H1 (cell line): ENCODE data around the gene FNIP2. TPM values are rescaled to one million over a fixed set of nuclear protein-coding genes. Genes with fewer than 3 reads are reported as not detected.

Experiments
- CTCF ChIA-PET: fragments of 300-600 bp; sonication (Branson Sonifier 250); formaldehyde crosslinking; loops from one replicate; lab custom pipeline; 2021; ENCODE audit not compliant: partially characterized antibody; lab: Charles Lee
- POLR2A ChIA-PET: fragments of 300-600 bp; sonication (Branson Sonifier 250); formaldehyde crosslinking; loops from one replicate; lab custom pipeline; 2021; ENCODE audit warnings: inconsistent platforms; ENCODE audit not compliant: partially characterized antibody; lab: Charles Lee
- DNase-seq, 2 experiments: peaks; one replicate each; pipeline versions ENCODE4 v3.0.0 to v3.0.0-alpha.2; 2010 to 2022; ENCODE audit warnings: low spot score in 2 of 2, low read depth in 1 of 2, mixed read lengths in 1 of 2
- FAIRE-seq: peaks from 2 replicates; lab custom pipeline; 2011; peaks lifted over from hg19 to GRCh38; lab: Jason Lieb, UNC
- H2AFZ ChIP-seq: 2 replicates; pipeline ENCODE4 v1.8.1; 2012; ENCODE audit warnings: low read length, inconsistent platforms
- H2AK5ac ChIP-seq: 2 replicates; pipeline ENCODE4 v1.6.1; 2013; ENCODE audit warnings: low read depth, low read length
- H2BK120ac ChIP-seq: replicated peaks from 2 replicates; pipeline ENCODE3; 2013; ENCODE audit warnings: low read depth, low read length, inconsistent platforms
- H2BK12ac ChIP-seq: 2 replicates; pipeline ENCODE4 v1.6.1; 2013; ENCODE audit warnings: low read depth, low read length
- H2BK15ac ChIP-seq: 2 replicates; pipeline ENCODE4 v1.6.1; 2013; ENCODE audit warnings: low read length
- H2BK20ac ChIP-seq: 2 replicates; pipeline ENCODE4 v1.6.1; 2013; ENCODE audit warnings: low read length
- H2BK5ac ChIP-seq: 2 replicates; pipeline ENCODE4 v1.6.1; 2013; ENCODE audit warnings: low read depth, low read length
- H3K14ac ChIP-seq: 2 replicates; pipeline ENCODE4 v1.6.1; 2013; ENCODE audit warnings: inconsistent platforms; ENCODE audit not compliant: insufficient read length
- H3K18ac ChIP-seq: 2 replicates; pipeline ENCODE4 v1.6.1; 2013; ENCODE audit warnings: low read length; ENCODE audit errors: extremely low read depth
- H3K23ac ChIP-seq: 2 replicates; pipeline ENCODE4 v1.6.1; 2013; ENCODE audit warnings: inconsistent platforms; ENCODE audit not compliant: insufficient read length
- H3K23me2 ChIP-seq: 2 replicates; pipeline ENCODE4 v1.6.1; 2013; ENCODE audit warnings: low read depth, low read length
- H3K27ac ChIP-seq: 2 replicates; pipeline ENCODE4 v1.6.1; 2011; ENCODE audit warnings: low read depth, low read length, inconsistent platforms
- H3K27me3 ChIP-seq, 4 experiments: replicated peaks in 1 of 4; 1 replicate in 1 of 4; 2 replicates in 3 of 4; pipeline versions ENCODE4 v1.6.1 to v1.8.1; 2011 to 2013; ENCODE audit warnings: low read length in 3 of 4, mild to moderate bottlenecking in 3 of 4, inconsistent platforms in 2 of 4, mixed read lengths in 2 of 4, moderate library complexity in 1 of 4; ENCODE audit not compliant: control insufficient read depth in 3 of 4, insufficient read depth in 3 of 4; ENCODE audit errors: extremely low read depth in 1 of 4
- H3K36me3 ChIP-seq, 4 experiments: 2 replicates each; pipeline versions ENCODE4 v1.6.1 to v1.8.1; 2011 to 2013; ENCODE audit warnings: mild to moderate bottlenecking in 4 of 4, low read length in 3 of 4, moderate library complexity in 2 of 4, control low read depth in 1 of 4, inconsistent platforms in 1 of 4; ENCODE audit not compliant: insufficient read depth in 4 of 4, control insufficient read depth in 2 of 4
- H3K4ac ChIP-seq: replicated peaks from 2 replicates; pipeline ENCODE3; 2013; ENCODE audit warnings: low read length, low read depth, mixed read lengths, inconsistent platforms; ENCODE audit not compliant: insufficient read length
- H3K4me1 ChIP-seq, 4 experiments: replicated peaks in 1 of 4; 1 replicate in 1 of 4; 2 replicates in 3 of 4; pipeline versions ENCODE4 v1.6.1 to v1.8.1; 2011 to 2013; ENCODE audit warnings: low read length in 3 of 4, inconsistent platforms in 2 of 4, mixed read lengths in 1 of 4; ENCODE audit not compliant: insufficient read depth in 4 of 4, control insufficient read depth in 3 of 4
- H3K4me2 ChIP-seq, 2 experiments: 2 replicates each; pipeline versions ENCODE4 v1.6.1 to v1.8.1; 2011 to 2013; ENCODE audit warnings: low read depth in 2 of 2, low read length in 2 of 2, control low read depth in 1 of 2, inconsistent platforms in 1 of 2, mild to moderate bottlenecking in 1 of 2; ENCODE audit not compliant: insufficient read depth in 1 of 2
- H3K4me3 ChIP-seq, 4 experiments: fragments of 200-600, 300-600 bp in 1 of 4; sonication (generic), shearing (Covaris generic), sonication (Bioruptor Twin) in 1 of 4; 2 replicates each; pipeline versions ENCODE4 v1.5.1 to v1.8.1; 2011 to 2016; ENCODE audit warnings: low read length in 4 of 4, low read depth in 3 of 4, control low read depth in 2 of 4, inconsistent platforms in 2 of 4, mild to moderate bottlenecking in 2 of 4, mixed read lengths in 1 of 4, moderate library complexity in 1 of 4; ENCODE audit not compliant: insufficient read depth in 2 of 4; ENCODE audit errors: extremely low read depth in 1 of 4
- H3K56ac ChIP-seq: replicated peaks from 2 replicates; pipeline ENCODE3; 2013; ENCODE audit warnings: low read depth, mild to moderate bottlenecking, mixed read lengths, low read length, inconsistent platforms; ENCODE audit not compliant: insufficient read length
- H3K79me1 ChIP-seq: 2 replicates; pipeline ENCODE4 v1.6.1; 2013; ENCODE audit warnings: low read depth, low read length, control low read depth
- H3K79me2 ChIP-seq, 2 experiments: 2 replicates each; pipeline versions ENCODE4 v1.6.1 to v1.8.1; 2012 to 2013; ENCODE audit warnings: low read length in 2 of 2, mild to moderate bottlenecking in 2 of 2, inconsistent platforms in 1 of 2; ENCODE audit not compliant: insufficient read depth in 2 of 2, control insufficient read depth in 1 of 2
- H3K9ac ChIP-seq, 4 experiments: replicated peaks in 1 of 4; 1 replicate in 1 of 4; 2 replicates in 3 of 4; pipeline versions ENCODE4 v1.6.1 to v1.8.1; 2011 to 2013; ENCODE audit warnings: low read depth in 3 of 4, low read length in 3 of 4, control low read depth in 2 of 4, mild to moderate bottlenecking in 2 of 4, moderate library complexity in 2 of 4, inconsistent platforms in 1 of 4; ENCODE audit errors: extremely low read depth in 1 of 4
- H3K9me3 ChIP-seq, 2 experiments: 2 replicates each; pipeline versions ENCODE4 v1.6.1 to v1.8.1; 2012 to 2013; ENCODE audit warnings: mild to moderate bottlenecking in 2 of 2, moderate library complexity in 2 of 2, control low read depth in 1 of 2, inconsistent platforms in 1 of 2, low read depth in 1 of 2, low read length in 1 of 2, mixed read lengths in 1 of 2; ENCODE audit not compliant: insufficient read depth in 2 of 2
- H4K20me1 ChIP-seq, 2 experiments: replicated peaks in 1 of 2; 2 replicates each; pipeline versions ENCODE3 to v1.8.1; 2011 to 2013; ENCODE audit warnings: inconsistent platforms in 2 of 2, low read length in 2 of 2, mild to moderate bottlenecking in 1 of 2; ENCODE audit not compliant: insufficient read depth in 2 of 2, control insufficient read depth in 1 of 2
- H4K5ac ChIP-seq: 2 replicates; pipeline ENCODE4 v1.6.1; 2013; ENCODE audit warnings: low read length, low read depth, mixed read lengths, inconsistent platforms; ENCODE audit not compliant: insufficient read length
- H4K8ac ChIP-seq: 2 replicates; pipeline ENCODE4 v1.8.0; 2013; ENCODE audit warnings: mild to moderate bottlenecking, moderate library complexity, low read length, inconsistent platforms; ENCODE audit not compliant: insufficient read depth; ENCODE audit errors: extremely low read depth
- H4K91ac ChIP-seq: replicated peaks from 2 replicates; pipeline ENCODE3; 2013; ENCODE audit warnings: low read length, mixed read lengths, inconsistent platforms; ENCODE audit not compliant: insufficient read length
- CBX5 ChIP-seq: fragments of 300-800, 300-1000 bp; sonication (generic); IDR thresholded peaks from 2 replicates; pipeline ENCODE4 v1.7.1; 2016; ENCODE audit warnings: antibody characterized with exemption, low read length, low read depth
- CEBPB ChIP-seq: IDR thresholded peaks from 2 replicates; pipeline ENCODE4 v1.6.1; 2012; ENCODE audit warnings: low read depth, low read length
- EZH2 ChIP-seq: fragments of 200-600 bp; sonication (generic); IDR thresholded peaks from 2 replicates; pipeline ENCODE4 v1.7.1; 2012; ENCODE audit warnings: low read depth, mild to moderate bottlenecking, moderate library complexity, low read length, inconsistent platforms; ENCODE audit not compliant: severe bottlenecking
- KDM4A ChIP-seq: IDR thresholded peaks from one replicate; pipeline ENCODE4 v1.7.1; 2012; ENCODE audit warnings: low read depth, mild to moderate bottlenecking, moderate library complexity, low read length, inconsistent platforms; ENCODE audit not compliant: severe bottlenecking
- POLR2AphosphoS5 ChIP-seq: IDR thresholded peaks from 2 replicates; pipeline ENCODE4 v1.6.1; 2011; ENCODE audit warnings: low read depth, low read length
- SIN3A ChIP-seq, 2 experiments: IDR thresholded peaks in 1 of 2; conservative IDR thresholded peaks in 1 of 2; 2 replicates each; pipeline ENCODE4 v1.6.1; 2011 to 2012; ENCODE audit warnings: low read length in 2 of 2, improper control_type of control experiment in 1 of 2, low read depth in 1 of 2, mild to moderate bottlenecking in 1 of 2
- TEAD4 ChIP-seq: IDR thresholded peaks from 2 replicates; pipeline ENCODE4 v1.6.1; 2012; ENCODE audit warnings: low read depth, low read length, inconsistent platforms, mixed read lengths
- YY1 ChIP-seq: IDR thresholded peaks from 2 replicates; pipeline ENCODE4 v1.6.1; 2011; ENCODE audit warnings: low read depth, mild to moderate bottlenecking, low read length
- WGBS, 2 experiments: shearing (Covaris generic) in 1 of 2; methylation state at CpG; one replicate each; pipeline versions ENCODE4 v1.1.6 to v1.1.7; 2013 to 2015; ENCODE audit warnings: low lambda C conversion rate in 2 of 2, mixed read lengths in 2 of 2, inconsistent platforms in 1 of 2, low coverage in 1 of 2, missing lambda C conversion rate in 1 of 2; ENCODE audit not compliant: insufficient replicate concordance in 2 of 2, insufficient coverage in 1 of 2, insufficient read length in 1 of 2; ENCODE audit errors: extremely low coverage in 1 of 2, missing lambda C conversion rate in 1 of 2; 5-methylcytosine and 5-hydroxymethylcytosine counted together
- polyA plus RNA-seq, 7 experiments: library from polyadenylated mRNA; depleted of rRNA in 3 of 7; stranded (reverse) in 5 of 7; unstranded in 2 of 7; fragments of >200 nt in 5 of 7; fragments of 200-250 nt in 2 of 7; gene quantifications; 1 replicate in 5 of 7; 2 replicates in 1 of 7; 4 replicates in 1 of 7; pipeline versions ENCODE4 v1.2.1 to v1.2.3, GENCODE V29; 2011 to 2013; ENCODE audit warnings: missing spikeins in 2 of 7, mixed read lengths in 2 of 7
- total RNA-seq: library from RNA; stranded (reverse); fragmentation: NEBNext Ultra II Directional; extraction: Animal tissue kit (Norgen Biotek cat#: 25700); gene quantifications from 2 replicates; pipeline ENCODE4 v1.2.1, GENCODE V29; 2021

Gene FNIP2
- total and polyA plus RNA-seq, 2 of the 8 experiments (the other 6 are each of a cell fraction or from before 2014, with no cell fraction given), result 4.0 to 13.0 TPM

- H4K8ac ChIP-seq, result no peak overlapping the region
- POLR2A ChIA-PET, result interaction anchor here (1.7 kb wide), 1 partner anchor 11 kb away, joined by 3 read pairs; no protein-coding TSS in a partner anchor
- no peaks in the 10 kb centered on the region; a peak in 1 of 7 replicates for H3K4me1 ChIP-seq
- TF ChIP-seq KDM4A (no peak), SIN3A (conservative IDR thresholded peaks at IDR 0.05 in 1 of 2, IDR thresholded peaks at IDR 0.05 in 1 of 2; ENCODE audit: low read depth in 1 of 2, low read length in 2 of 2) (no peak), TEAD4 (no peak), POLR2AphosphoS5 (no peak), EZH2 (no peak), CEBPB (no peak), CBX5 (no peak), YY1 (no peak)
- H3K27me3 ChIP-seq, result no peaks in the 10 kb centered on the region
- H2BK120ac ChIP-seq, result no peak overlapping the region
- DNase-seq, result no peak
- H3K9ac ChIP-seq, result no peak overlapping the region
- no peak overlapping the region for H3K4ac ChIP-seq
- H3K14ac ChIP-seq, result no peak overlapping the region
- H4K91ac ChIP-seq, result no peak overlapping the region
- no peak overlapping the region for H3K27ac ChIP-seq
- peaks cover 0 to 3% (median 0%) of the 10 kb centered on the region in 4 experiments; a peak in 1 of 8 replicates for H3K36me3 ChIP-seq
- no peak overlapping the region for H2BK12ac ChIP-seq
- CTCF ChIA-PET, result interaction anchor here (0.9 to 1.8 kb wide), 3 partner anchors 9 to 298 kb away, joined by 5 to 7 read pairs (median 6); no protein-coding TSS in a partner anchor
- H2BK20ac ChIP-seq, result no peak overlapping the region
- H4K5ac ChIP-seq, result no peak overlapping the region
- no peaks in the 10 kb centered on the region for H3K79me1 ChIP-seq
- H4K20me1 ChIP-seq, result no peaks in the 10 kb centered on the region
- H2BK5ac ChIP-seq, result no peak overlapping the region
- H3K79me2 ChIP-seq, result no peaks in the 10 kb centered on the region
- H3K9me3 ChIP-seq, result no peaks in the 10 kb centered on the region
- FAIRE-seq, result no peak
- H2AFZ ChIP-seq, result no peak overlapping the region
- no peak overlapping the region for H3K23ac ChIP-seq
- H3K23me2 ChIP-seq, result no peaks in the 10 kb centered on the region
- no peak overlapping the region for H3K56ac ChIP-seq
- H2BK15ac ChIP-seq, result no peak overlapping the region
- no peak overlapping the region for H3K4me3 ChIP-seq
- H3K18ac ChIP-seq, result no peak overlapping the region
- H2AK5ac ChIP-seq, result no peak overlapping the region
- no peak overlapping the region for H3K4me2 ChIP-seq
- 92% methylated on average over 1 of the region's 1 CpG; no CpG with 5 or more reads in 1 of the 2 experiments for WGBS, 2 experiments
These were observed 136.0 kb downstream of the FNIP2 start for GRCh38 chr4:158904815-158905214.
